ENCODE results near the gene SIPA1L3. TPM values are rescaled to one million over a fixed set of nuclear protein-coding genes. Genes with fewer than 3 reads are reported as not detected.

The SIPA1L3 gene
- total RNA-seq, 1 donor from 2014 or later = 63.2 TPM

GRCh38 chr19:37885392-37885791 is 21.6 kb upstream of the SIPA1L3 start:
- intact Hi-C loops (cut with DNase I) = no loop called here
- no peak for TF ChIP-seq CTCF (IDR thresholded peaks at IDR 0.05)
- no peak for ATAC-seq

GRCh38 chr19:37886571-37886970 is 20.4 kb upstream of the SIPA1L3 start:
- H3K27ac ChIP-seq = no peak overlapping the region

More at GRCh38 chr19:37885392-37885791, 21.6 kb upstream of the SIPA1L3 start:
- no peak overlapping the region for H3K27ac ChIP-seq
- peaks cover 7% of the 10 kb centered on the region for H3K9me3 ChIP-seq
- no peak overlapping the region for H3K4me3 ChIP-seq
- H3K36me3 ChIP-seq = no peaks in the 10 kb centered on the region
- no peaks in the 10 kb centered on the region for H3K4me1 ChIP-seq
- H3K27me3 ChIP-seq (ENCODE audit: low read depth) = no peaks in the 10 kb centered on the region
- no peak for DNase-seq

GRCh38 chr19:37893845-37894575 is 13.0 kb upstream of the SIPA1L3 start:
- ATAC-seq = no peak
- no peaks in the 10 kb centered on the region for H3K27me3 ChIP-seq (ENCODE audit: low read depth)
- DNase-seq = no peak
- TF ChIP-seq CTCF (IDR thresholded peaks at IDR 0.05) = no peak
- intact Hi-C loops (cut with DNase I) = no loop called here
- no peak overlapping the region for H3K27ac ChIP-seq
- H3K4me1 ChIP-seq = no peaks in the 10 kb centered on the region
- H3K36me3 ChIP-seq = no peaks in the 10 kb centered on the region
- no peak overlapping the region for H3K4me3 ChIP-seq
- no peaks in the 10 kb centered on the region for H3K9me3 ChIP-seq

More at GRCh38 chr19:37886571-37886970, 20.4 kb upstream of the SIPA1L3 start:
- no peaks in the 10 kb centered on the region for H3K36me3 ChIP-seq
- ATAC-seq (no peak), DNase-seq (no peak)
- H3K4me3 ChIP-seq = no peak overlapping the region
- H3K4me1 ChIP-seq = no peaks in the 10 kb centered on the region
- H3K27me3 ChIP-seq (ENCODE audit: low read depth) = no peaks in the 10 kb centered on the region
- TF ChIP-seq CTCF (IDR thresholded peaks at IDR 0.05) = no peak
- peaks cover 7% of the 10 kb centered on the region for H3K9me3 ChIP-seq
- intact Hi-C loops (cut with DNase I) = no loop called here

- no peak for TF ChIP-seq CTCF (IDR thresholded peaks at IDR 0.05)
- H3K4me3 ChIP-seq = no peak overlapping the region
- H3K9me3 ChIP-seq = no peaks in the 10 kb centered on the region
- H3K27ac ChIP-seq = no peak overlapping the region
- intact Hi-C loops (cut with DNase I) = no loop called here
- H3K36me3 ChIP-seq = no peaks in the 10 kb centered on the region
- no peaks in the 10 kb centered on the region for H3K27me3 ChIP-seq (ENCODE audit: low read depth)
- ATAC-seq = no peak
- DNase-seq = no peak
- H3K4me1 ChIP-seq = no peaks in the 10 kb centered on the region
Observed at GRCh38 chr19:37896180-37896579, 10.8 kb upstream of the SIPA1L3 start.

GRCh38 chr19:37899453-37899852 is 7.6 kb upstream of the SIPA1L3 start:
- Histone ChIP-seq H3K27ac (no peak overlapping the region), H3K27me3 (ENCODE audit: low read depth) (no peaks in the 10 kb centered on the region), H3K4me3 (no peak overlapping the region), H3K36me3 (no peaks in the 10 kb centered on the region), H3K4me1 (no peaks in the 10 kb centered on the region), H3K9me3 (no peaks in the 10 kb centered on the region)
- ATAC-seq = no peak
- intact Hi-C loops (cut with DNase I) = no loop called here
- no peak for TF ChIP-seq CTCF (IDR thresholded peaks at IDR 0.05)
- no peak for DNase-seq
